Thymus (tissue), 11 donors: ENCODE measurements around the gene PEX11B. TPM values are rescaled to one million over a fixed set of nuclear protein-coding genes. Genes with fewer than 3 reads are reported as not detected.
A peak's percentile ranks its signal among the peaks of the same experiment; 100 is the strongest.

Experiments
- DNase-seq, 9 donors: peaks; one replicate each; pipeline ENCODE4 v3.0.0-alpha.2; 2013; ENCODE audit warnings: low spot score in 9 of 9, low read depth in 6 of 9, missing footprints in 1 of 9
- H3K27ac ChIP-seq, 2 donors: one replicate each; pipeline ENCODE4 v1.5.1; 2013; ENCODE audit warnings: control low read depth in 1 of 2, low read depth in 1 of 2, low read length in 1 of 2, mild to moderate bottlenecking in 1 of 2, moderate library complexity in 1 of 2
- H3K27me3 ChIP-seq, 2 donors: one replicate each; pipeline ENCODE4 v1.5.1; 2013; ENCODE audit warnings: low read length in 1 of 2; ENCODE audit not compliant: control insufficient read depth in 2 of 2, insufficient read depth in 1 of 2
- H3K36me3 ChIP-seq, 2 donors: one replicate each; pipeline ENCODE4 v1.5.1; 2013; ENCODE audit warnings: low read length in 1 of 2, mild to moderate bottlenecking in 1 of 2, moderate library complexity in 1 of 2; ENCODE audit not compliant: control insufficient read depth in 2 of 2, insufficient read depth in 2 of 2
- H3K4me1 ChIP-seq, 2 donors: one replicate each; pipeline ENCODE4 v1.5.1; 2013; ENCODE audit warnings: low read length in 2 of 2; ENCODE audit not compliant: control insufficient read depth in 2 of 2, insufficient read depth in 2 of 2
- H3K4me3 ChIP-seq, 2 donors: one replicate each; pipeline ENCODE4 v1.5.1; 2013; ENCODE audit warnings: low read length in 2 of 2, control low read depth in 1 of 2, mild to moderate bottlenecking in 1 of 2
- H3K9me3 ChIP-seq, 2 donors: one replicate each; pipeline ENCODE4 v1.5.1; 2013; ENCODE audit warnings: low read length in 1 of 2, mild to moderate bottlenecking in 1 of 2; ENCODE audit not compliant: control insufficient read depth in 2 of 2, insufficient read depth in 1 of 2
- WGBS: extraction: QIAGEN DNeasy Blood & Tissue Kit; methylation state at CpG from one replicate; pipeline ENCODE4 v1.1.7; 2013; 5-methylcytosine and 5-hydroxymethylcytosine counted together
- polyA plus RNA-seq: library from polyadenylated mRNA; stranded (reverse); fragments of 200-250 nt; gene quantifications from one replicate; pipeline ENCODE4 v1.2.3, GENCODE V29; 2013
- total RNA-seq: library from RNA; stranded (reverse); fragments of 120-200 nt; gene quantifications from one replicate; pipeline ENCODE4 v1.2.4, GENCODE V29; 2013
- donor health status: healthy.

The PEX11B gene
- total and polyA plus RNA-seq, 2 donors, result 32.9 to 38.1 TPM

DNA sequence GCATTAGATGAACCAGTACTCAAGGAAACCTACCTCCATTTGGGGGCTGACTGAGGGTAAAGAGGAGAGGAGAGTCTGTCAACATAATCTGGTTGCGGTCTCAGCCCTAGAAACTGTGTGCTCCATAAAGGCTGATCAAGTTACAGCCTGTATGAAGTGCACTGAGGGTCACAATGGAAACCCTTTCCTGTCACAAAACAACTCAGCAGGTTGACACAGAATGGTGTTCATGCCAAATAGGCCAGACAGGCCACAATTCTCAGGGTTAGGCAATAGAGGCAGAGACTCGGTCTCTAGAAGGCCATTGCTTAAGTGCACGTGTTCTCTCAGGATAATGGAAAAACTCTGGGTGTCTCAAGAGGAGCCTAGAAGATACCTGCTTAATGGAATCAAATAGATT, 28.8 kb downstream of the PEX11B start:
- Histone ChIP-seq H3K36me3 (no peaks in the 10 kb centered on the region), H3K27ac (no peak overlapping the region), H3K4me1 (peaks cover 2 to 16% of the 10 kb centered on the region in 2 donors), H3K4me3 (no peak overlapping the region), H3K27me3 (peaks cover 3 to 20% of the 10 kb centered on the region in 2 donors), H3K9me3 (no peaks in the 10 kb centered on the region)
- 97% methylated on average over 3 of the region's 3 CpGs for WGBS
- no peak for DNase-seq

GRCh38 chr1:145887631-145888030, 30.9 kb downstream of the PEX11B start:
- Histone ChIP-seq H3K27me3 (peaks cover 7 to 27% of the 10 kb centered on the region in 2 donors), H3K4me3 (no peak overlapping the region), H3K36me3 (no peaks in the 10 kb centered on the region), H3K27ac (no peak overlapping the region), H3K4me1 (peaks cover 2 to 16% of the 10 kb centered on the region in 2 donors), H3K9me3 (no peaks in the 10 kb centered on the region)
- 93% methylated on average over 5 of the region's 5 CpGs for WGBS
- DNase-seq, result no peak

- H3K27ac ChIP-seq, result no peak overlapping the region
Measured at GRCh38 chr1:145886816-145887215, 31.7 kb downstream of the PEX11B start.

GRCh38 chr1:145886390-145886789, 32.1 kb downstream of the PEX11B start:
- Histone ChIP-seq H3K27ac (no peak overlapping the region), H3K4me3 (peak overlapping the region; percentile 59 to 81), H3K36me3 (no peaks in the 10 kb centered on the region), H3K27me3 (peaks cover 7 to 27% of the 10 kb centered on the region in 2 donors), H3K4me1 (peaks cover 2 to 11% of the 10 kb centered on the region in 2 donors), H3K9me3 (no peaks in the 10 kb centered on the region)
- no peak for DNase-seq
- 62% methylated on average over 11 of the region's 11 CpGs for WGBS

More at GRCh38 chr1:145886816-145887215, 31.7 kb downstream of the PEX11B start:
- Histone ChIP-seq H3K4me1 (peaks cover 2 to 11% of the 10 kb centered on the region in 2 donors), H3K36me3 (no peaks in the 10 kb centered on the region), H3K4me3 (no peak overlapping the region), H3K27me3 (peaks cover 7 to 27% of the 10 kb centered on the region in 2 donors), H3K9me3 (no peaks in the 10 kb centered on the region)
- DNase-seq, result no peak
- 88% methylated on average over 8 of the region's 8 CpGs for WGBS

- no peaks in the 10 kb centered on the region for H3K9me3 ChIP-seq
- H3K27ac ChIP-seq, result peak within 1 kb of the TSS in 1 of 2 donors; percentile 33
- 1% methylated on average over 36 of the region's 36 CpGs for WGBS
- peaks cover 7 to 27% of the 10 kb centered on the region in 2 donors for H3K27me3 ChIP-seq
- peaks cover 2 to 11% of the 10 kb centered on the region in 2 donors for H3K4me1 ChIP-seq
- DNase-seq, result peak; percentile 55 to 92 (median 78)
- peak within 1 kb of the TSS; percentile 59 to 81 for H3K4me3 ChIP-seq
- H3K36me3 ChIP-seq, result no peaks in the 10 kb centered on the region
Measured at GRCh38 chr1:145885738-145886287, 32.7 kb downstream of the PEX11B start, which contains the start of gene ANKRD35. TSS of gene ANKRD35 (minus strand) at chr1:145885866. CDS start at chr1:145885758, 108 bp downstream.

DNA sequence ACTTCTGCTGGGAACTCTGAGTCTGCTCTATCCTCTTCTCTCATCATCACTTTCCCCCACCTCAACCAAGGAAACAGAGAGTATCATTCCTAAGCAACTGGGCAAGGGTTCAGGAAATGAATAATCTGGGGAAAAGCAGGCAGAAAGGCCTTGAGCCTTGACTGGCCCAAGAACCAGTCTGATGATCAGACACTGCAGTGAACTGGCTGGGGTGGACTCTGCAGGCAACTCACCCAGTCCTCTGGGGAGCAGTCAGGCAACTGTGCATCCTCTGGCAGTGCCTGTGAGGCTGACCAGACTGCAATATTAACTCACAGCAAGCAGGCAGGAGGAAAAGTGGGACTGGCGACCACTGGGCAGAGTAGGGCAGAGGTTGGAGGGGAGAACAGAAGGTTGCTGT, 33.8 kb downstream of the PEX11B start:
- no peaks in the 10 kb centered on the region for H3K9me3 ChIP-seq
- 98% methylated on average over 1 of the region's 1 CpG for WGBS
- no peak for DNase-seq
- H3K36me3 ChIP-seq, result no peaks in the 10 kb centered on the region
- H3K4me3 ChIP-seq, result no peak overlapping the region
- H3K27ac ChIP-seq, result peak overlapping the region in 1 of 2 donors; percentile 33
- peaks cover 7 to 27% of the 10 kb centered on the region in 2 donors for H3K27me3 ChIP-seq
- peaks cover 2 to 11% of the 10 kb centered on the region in 2 donors for H3K4me1 ChIP-seq

- Histone ChIP-seq H3K36me3 (no peaks in the 10 kb centered on the region), H3K27ac (no peak overlapping the region), H3K9me3 (no peaks in the 10 kb centered on the region), H3K4me3 (no peak overlapping the region), H3K27me3 (peaks cover 3 to 17% of the 10 kb centered on the region in 2 donors), H3K4me1 (no peaks in the 10 kb centered on the region)
- DNase-seq, result no peak
- 67% methylated on average over 5 of the region's 5 CpGs for WGBS
Measured at GRCh38 chr1:145879775-145880174, 38.7 kb downstream of the PEX11B start.

DNA sequence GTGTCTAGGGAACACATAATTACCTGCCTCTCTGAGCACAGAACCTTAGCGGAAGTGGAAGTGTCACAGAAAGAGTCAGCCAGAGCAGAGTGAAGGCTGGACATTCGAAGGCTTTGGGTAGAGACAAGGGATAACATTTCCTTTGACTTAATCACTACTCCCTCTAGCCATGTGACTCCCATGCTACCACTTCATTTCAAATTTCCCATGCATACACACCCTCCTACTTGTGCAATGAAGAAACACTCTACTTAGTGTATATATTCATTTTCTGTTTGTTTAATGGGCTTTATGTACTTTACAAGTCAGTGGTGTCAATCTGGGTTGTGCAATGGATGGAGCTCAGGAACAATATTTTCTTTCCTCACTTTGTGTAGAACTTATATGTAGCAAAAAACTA, 39.8 kb downstream of the PEX11B start:
- WGBS, result 100% methylated on average over 2 of the region's 2 CpGs
- Histone ChIP-seq H3K36me3 (no peaks in the 10 kb centered on the region), H3K9me3 (no peaks in the 10 kb centered on the region), H3K4me1 (no peaks in the 10 kb centered on the region), H3K27ac (no peak overlapping the region), H3K4me3 (no peak overlapping the region), H3K27me3 (peaks cover 0 to 16% of the 10 kb centered on the region in 2 donors)
- no peak for DNase-seq

DNA sequence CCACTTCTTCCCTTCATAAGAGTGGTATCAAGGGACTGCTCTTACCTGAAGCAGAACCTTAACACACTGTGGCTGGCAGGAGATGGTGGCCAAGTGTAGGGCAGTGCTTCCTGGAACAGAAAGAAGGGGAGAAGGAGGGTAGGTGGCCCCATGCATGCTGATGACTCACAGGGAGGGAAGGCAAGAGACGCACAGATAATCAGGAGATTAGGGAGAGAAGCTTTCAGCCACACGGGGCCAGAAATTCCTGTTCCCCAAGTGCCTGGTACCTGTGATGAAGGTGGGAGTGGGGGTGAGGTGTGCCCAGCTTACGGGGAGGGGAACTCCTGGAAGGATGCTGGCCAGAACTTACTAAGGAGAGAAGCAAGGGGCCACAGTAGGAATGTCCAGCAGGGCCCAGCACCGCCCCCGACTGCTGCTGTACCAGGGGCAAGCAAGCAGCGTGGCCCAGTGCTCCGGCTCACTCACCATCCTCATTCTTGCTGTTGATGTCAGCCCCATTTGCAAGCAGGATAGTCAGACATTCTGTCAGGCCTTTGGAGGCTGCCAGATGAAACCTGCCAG, 40.5 kb downstream of the PEX11B start:
- H3K4me3 ChIP-seq, result no peak overlapping the region
- H3K9me3 ChIP-seq, result no peaks in the 10 kb centered on the region
- no peaks in the 10 kb centered on the region for H3K4me1 ChIP-seq
- WGBS, result 97% methylated on average over 7 of the region's 7 CpGs
- no peak for DNase-seq
- no peak overlapping the region for H3K27ac ChIP-seq
- peaks cover 0 to 21% of the 10 kb centered on the region in 2 donors for H3K27me3 ChIP-seq
- no peaks in the 10 kb centered on the region for H3K36me3 ChIP-seq
